HepG2 (cell line): Measurements from ENCODE around the gene C9orf50. TPM values are rescaled to one million over a fixed set of nuclear protein-coding genes. Genes with fewer than 3 reads are reported as not detected.
A peak's percentile ranks its signal among the peaks of the same experiment; 100 is the strongest.

Experiments
- ARNT ChIP-seq: fragments of 450-650 bp; IDR thresholded peaks from 2 replicates; pipeline ENCODE4 v1.6.1; 2017
- ARNTL ChIP-seq: sonication (generic); formaldehyde crosslinking; IDR thresholded peaks from 2 replicates; pipeline ENCODE4 v1.4.0; 2020; ENCODE audit warnings: mild to moderate bottlenecking, missing genetic modification reagents
- CHCHD3 ChIP-seq: sonication (generic); formaldehyde crosslinking; IDR thresholded peaks from 2 replicates; pipeline ENCODE4 v1.8.0; 2022; ENCODE audit warnings: mild to moderate bottlenecking, missing genetic modification reagents, moderate library complexity
- GZF1 ChIP-seq: sonication (generic); formaldehyde crosslinking; IDR thresholded peaks from 2 replicates; pipeline ENCODE4 v1.5.1; 2020; ENCODE audit warnings: mild to moderate bottlenecking, missing genetic modification reagents
- KDM5A ChIP-seq: fragments of 200-600 bp; sonication (generic); IDR thresholded peaks from 2 replicates; pipeline ENCODE4 v1.7.0; 2018; ENCODE audit warnings: antibody characterized with exemption, mild to moderate bottlenecking, low read length, borderline replicate concordance
- ZFX ChIP-seq: sonication (generic); formaldehyde crosslinking; IDR thresholded peaks from 2 replicates; pipeline ENCODE4 v1.4.0; 2020; ENCODE audit warnings: mild to moderate bottlenecking, low read depth, missing genetic modification reagents, moderate library complexity
- ZNF331 ChIP-seq: sonication (generic); formaldehyde crosslinking; IDR thresholded peaks from 2 replicates; pipeline ENCODE4 v1.4.0; 2020; ENCODE audit warnings: missing genetic modification reagents
- ZNF552 ChIP-seq: sonication (generic); formaldehyde crosslinking; IDR thresholded peaks from 2 replicates; pipeline ENCODE4 v1.9.0; 2022; ENCODE audit warnings: missing genetic modification reagents, mild to moderate bottlenecking, borderline replicate concordance
- ZNF687 ChIP-seq: sonication (generic); formaldehyde crosslinking; IDR thresholded peaks from 2 replicates; pipeline ENCODE4 v1.5.1; 2020; ENCODE audit warnings: mild to moderate bottlenecking, missing genetic modification reagents, moderate library complexity
- ZSCAN12 ChIP-seq: sonication (generic); formaldehyde crosslinking; IDR thresholded peaks from 2 replicates; pipeline ENCODE4 v1.9.0; 2021; ENCODE audit warnings: mild to moderate bottlenecking, missing genetic modification reagents
- polyA plus RNA-seq, 8 experiments: library from polyadenylated mRNA; depleted of rRNA in 3 of 8; stranded (reverse) in 7 of 8; unstranded in 1 of 8; fragments of >200 nt; fragmentation: Illumina TruSeq in 4 of 8; extraction: Trizol in 4 of 8; gene quantifications; 2 replicates each; pipeline versions ENCODE4 v1.2.1 to v1.2.3, GENCODE V29; 2011 to 2016; ENCODE audit warnings: low read depth in 4 of 8, missing spikeins in 1 of 8, mixed read lengths in 1 of 8; ENCODE audit not compliant: insufficient read depth in 1 of 8
- total RNA-seq, 5 experiments: library from RNA; depleted of rRNA; stranded (reverse); fragments of >200 nt; fragmentation: Illumina TruSeq; extraction: Trizol; gene quantifications; 2 replicates each; pipeline ENCODE4 v1.2.3, GENCODE V29; 2016; ENCODE audit warnings: low read depth in 1 of 5

The C9orf50 gene
- total and polyA plus RNA-seq, 2 of the 13 experiments (the other 11 are each of a cell fraction or from before 2014, with no cell fraction given) = not detected

GRCh38 chr9:129610213-129610472 lies 10.8 kb downstream of the C9orf50 start (continued):
- TF ChIP-seq ZNF687 (CRISPR knock-in tag) (0 out of 2 replicates have a peak, but pooled peaks have one; percentile 3), ZNF331 (CRISPR knock-in tag) (no peak), ZNF552 (no peak), ZSCAN12 (0 out of 2 replicates have a peak, but pooled peaks have one; percentile 11), ZFX (0 out of 2 replicates have a peak, but pooled peaks have one; percentile 10), ARNT (no peak), KDM5A (0 out of 2 replicates have a peak, but pooled peaks have one; percentile 32), ARNTL (no peak), GZF1 (CRISPR knock-in tag) (no peak), CHCHD3 (CRISPR knock-in tag) (0 out of 2 replicates have a peak, but pooled peaks have one; percentile 17)
